ENCODE data around the gene STIMATE.

STIMATE gene

GRCh38 chr3:52880047-52880446 is 17.3 kb downstream of the STIMATE start:
- Histone ChIP-seq H3K4me1 (ENCODE audit: control insufficient read depth in 1 of 2, insufficient read depth in 2 of 2, low read length in 2 of 2) (no peaks in the 10 kb centered on the region), H3K9me3 (ENCODE audit: control insufficient read depth in 1 of 2, low read length in 2 of 2) (no peaks in the 10 kb centered on the region), H3K27ac (ENCODE audit: low read length) (no peak overlapping the region), H3K4me3 (ENCODE audit: low read depth in 1 of 2, low read length in 2 of 2) (no peak overlapping the region), H3K27me3 (ENCODE audit: low read depth, low read length) (no peaks in the 10 kb centered on the region), H3K36me3 (ENCODE audit: control insufficient read depth in 1 of 2, insufficient read depth in 2 of 2, low read length in 2 of 2) (peaks cover 0 to 4% of the 10 kb centered on the region in 2 donors)

DNA sequence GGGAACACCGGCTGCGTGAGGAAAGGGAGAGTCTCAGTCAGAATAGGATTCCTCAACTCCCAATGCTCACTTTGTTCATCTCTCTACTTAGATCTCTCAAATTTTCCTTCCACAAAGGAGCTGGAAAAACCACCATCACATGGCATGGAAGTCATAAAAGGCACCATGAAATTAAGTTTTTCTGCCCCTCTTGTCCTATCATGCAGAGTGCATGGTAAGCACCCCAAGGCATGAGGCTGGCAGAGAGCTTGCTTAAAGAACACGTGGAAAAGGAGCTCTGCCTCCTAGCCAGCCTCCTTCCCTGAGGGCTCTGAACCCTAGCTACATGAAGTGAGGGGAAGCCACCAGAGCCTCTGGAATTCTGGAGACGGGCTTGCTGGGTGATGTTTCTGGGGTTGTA is 17.8 kb downstream of the STIMATE start:
- peaks cover 0 to 4% of the 10 kb centered on the region in 2 donors for H3K36me3 ChIP-seq (ENCODE audit: control insufficient read depth in 1 of 2, insufficient read depth in 2 of 2, low read length in 2 of 2)
- no peaks in the 10 kb centered on the region for H3K27me3 ChIP-seq (ENCODE audit: low read depth, low read length)
- no peaks in the 10 kb centered on the region for H3K4me1 ChIP-seq (ENCODE audit: control insufficient read depth in 1 of 2, insufficient read depth in 2 of 2, low read length in 2 of 2)
- H3K9me3 ChIP-seq (ENCODE audit: control insufficient read depth in 1 of 2, low read length in 2 of 2): no peaks in the 10 kb centered on the region
- H3K4me3 ChIP-seq (ENCODE audit: low read depth in 1 of 2, low read length in 2 of 2): no peak overlapping the region
- no peak overlapping the region for H3K27ac ChIP-seq (ENCODE audit: low read length)

DNA sequence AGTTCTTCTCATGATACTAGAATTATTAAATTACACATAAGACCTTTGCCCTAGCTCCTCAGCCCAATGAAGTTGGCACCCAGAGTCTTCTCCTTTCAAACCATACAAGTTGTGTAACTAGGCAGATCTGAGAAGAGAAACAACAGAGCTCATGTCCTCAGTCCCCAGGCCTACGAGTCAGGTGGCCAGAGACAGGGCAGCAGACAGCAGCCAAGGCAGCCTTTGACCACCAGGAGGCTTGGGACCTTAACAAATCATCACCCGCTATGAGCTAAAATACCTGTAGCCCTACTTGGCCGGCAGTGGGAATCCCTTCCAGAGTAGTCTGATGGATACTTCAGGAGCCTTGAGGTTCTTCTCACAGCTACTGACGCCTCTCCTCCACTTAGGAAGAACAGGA is 18.3 kb downstream of the STIMATE start:
- H3K4me1 ChIP-seq (ENCODE audit: control insufficient read depth in 1 of 2, insufficient read depth in 2 of 2, low read length in 2 of 2): no peaks in the 10 kb centered on the region
- no peaks in the 10 kb centered on the region for H3K9me3 ChIP-seq (ENCODE audit: control insufficient read depth in 1 of 2, low read length in 2 of 2)
- peaks cover 0 to 4% of the 10 kb centered on the region in 2 donors for H3K36me3 ChIP-seq (ENCODE audit: control insufficient read depth in 1 of 2, insufficient read depth in 2 of 2, low read length in 2 of 2)
- no peaks in the 10 kb centered on the region for H3K27me3 ChIP-seq (ENCODE audit: low read depth, low read length)
- H3K4me3 ChIP-seq (ENCODE audit: low read depth in 1 of 2, low read length in 2 of 2): no peak overlapping the region
- H3K27ac ChIP-seq (ENCODE audit: low read length): no peak overlapping the region

DNA sequence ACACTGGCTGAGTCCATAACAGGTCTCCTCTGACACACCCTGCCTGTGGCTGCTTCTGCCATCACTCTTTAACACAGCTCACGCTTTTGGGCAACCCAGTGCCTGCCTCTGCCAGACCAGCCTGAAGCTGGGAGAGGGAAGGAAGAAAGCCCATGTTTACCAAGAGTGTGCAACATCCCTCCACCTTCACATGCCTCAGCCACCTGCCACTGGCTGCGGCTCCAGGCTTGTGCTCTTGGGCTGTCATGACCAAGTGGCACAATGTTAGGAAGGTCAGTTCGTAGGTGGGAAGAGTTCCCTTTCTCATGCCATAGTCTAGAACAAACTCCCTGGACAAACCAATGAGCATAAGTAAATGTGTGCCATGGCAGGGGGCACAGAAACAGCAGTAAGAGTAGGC is 20.3 kb downstream of the STIMATE start:
- peaks cover 0 to 4% of the 10 kb centered on the region in 2 donors for H3K36me3 ChIP-seq (ENCODE audit: control insufficient read depth in 1 of 2, insufficient read depth in 2 of 2, low read length in 2 of 2)
- H3K27ac ChIP-seq (ENCODE audit: low read length): no peak overlapping the region
- no peaks in the 10 kb centered on the region for H3K4me1 ChIP-seq (ENCODE audit: control insufficient read depth in 1 of 2, insufficient read depth in 2 of 2, low read length in 2 of 2)
- no peaks in the 10 kb centered on the region for H3K9me3 ChIP-seq (ENCODE audit: control insufficient read depth in 1 of 2, low read length in 2 of 2)
- no peaks in the 10 kb centered on the region for H3K27me3 ChIP-seq (ENCODE audit: low read depth, low read length)
- no peak overlapping the region for H3K4me3 ChIP-seq (ENCODE audit: low read depth in 1 of 2, low read length in 2 of 2)

DNA sequence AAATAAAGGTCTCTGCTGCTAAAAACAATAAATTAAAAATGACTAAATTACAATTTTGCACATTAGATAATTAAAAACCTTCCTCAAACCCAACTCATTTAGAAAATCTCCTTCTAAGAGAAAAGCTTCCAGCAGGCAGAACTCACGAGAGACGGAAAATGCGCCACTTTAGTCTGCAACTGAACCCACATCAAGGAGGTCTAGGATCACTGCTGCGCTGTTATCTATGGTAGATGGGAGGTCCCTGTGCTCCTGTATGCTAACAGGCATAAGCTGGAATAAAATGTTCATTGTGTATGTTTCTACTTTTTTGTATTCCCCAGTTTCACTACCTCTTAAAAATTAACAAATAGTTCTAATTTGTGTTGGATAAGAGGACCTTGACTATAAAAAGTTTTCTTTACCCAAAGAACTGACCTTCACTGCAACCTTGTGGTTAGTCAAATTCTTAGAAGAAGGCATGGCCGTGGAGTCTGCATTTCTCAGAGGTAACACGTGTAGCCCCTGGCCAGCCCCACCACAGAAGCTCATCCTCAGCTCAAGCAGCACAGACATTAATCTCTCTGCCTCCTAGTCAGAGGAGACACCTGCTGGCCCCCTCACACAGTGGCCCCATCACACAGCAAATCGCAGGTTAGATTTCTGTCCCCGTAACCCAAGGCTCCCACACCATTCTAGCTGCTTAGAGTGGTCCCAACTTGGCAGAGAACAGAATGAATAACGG is 22.3 kb downstream of the STIMATE start:
- Histone ChIP-seq H3K4me3 (ENCODE audit: low read depth in 1 of 2, low read length in 2 of 2) (no peak overlapping the region), H3K9me3 (ENCODE audit: control insufficient read depth in 1 of 2, low read length in 2 of 2) (no peaks in the 10 kb centered on the region), H3K36me3 (ENCODE audit: control insufficient read depth in 1 of 2, insufficient read depth in 2 of 2, low read length in 2 of 2) (peaks cover 0 to 4% of the 10 kb centered on the region in 2 donors), H3K27me3 (ENCODE audit: low read depth, low read length) (no peaks in the 10 kb centered on the region), H3K4me1 (ENCODE audit: control insufficient read depth in 1 of 2, insufficient read depth in 2 of 2, low read length in 2 of 2) (no peaks in the 10 kb centered on the region), H3K27ac (ENCODE audit: low read length) (no peak overlapping the region)

GRCh38 chr3:52874160-52874701 is 23.1 kb downstream of the STIMATE start:
- no peak overlapping the region for H3K27ac ChIP-seq (ENCODE audit: low read length)
- H3K27me3 ChIP-seq (ENCODE audit: low read depth, low read length): no peaks in the 10 kb centered on the region

DNA sequence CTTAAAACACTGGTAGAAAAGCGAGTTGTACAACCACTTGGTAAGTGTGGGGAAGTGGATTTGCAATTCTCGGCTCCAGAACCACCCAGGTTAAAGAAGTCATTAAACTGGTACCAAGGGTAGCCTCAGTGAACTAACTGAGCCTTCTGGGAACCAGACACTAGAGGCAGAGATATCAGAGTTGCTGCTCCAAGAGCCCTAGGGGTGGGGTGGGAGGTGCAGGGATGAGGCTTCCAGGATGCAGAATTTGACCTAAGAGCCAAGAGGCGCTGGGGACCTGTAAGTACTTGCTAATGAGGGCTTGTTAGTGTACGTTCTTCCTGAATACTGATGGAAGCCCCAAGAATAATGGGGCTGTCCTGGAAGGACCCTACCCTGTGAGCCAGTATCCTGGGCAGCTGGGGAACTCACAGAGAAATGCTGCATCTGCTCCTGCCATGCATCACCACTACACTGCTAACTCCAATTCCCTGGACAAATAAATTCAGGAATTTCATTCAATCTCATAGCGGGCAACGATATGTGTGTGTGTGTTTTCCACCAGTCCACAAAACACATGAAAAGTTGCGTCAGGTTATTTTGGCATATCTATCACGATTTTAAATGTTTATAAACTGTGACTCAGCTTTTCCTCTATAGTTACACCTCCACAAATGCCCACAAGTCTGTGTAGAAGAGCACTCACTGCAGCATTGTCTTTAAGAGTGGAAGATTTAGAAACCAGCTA is 23.8 kb downstream of the STIMATE start:
- H3K9me3 ChIP-seq (ENCODE audit: control insufficient read depth in 1 of 2, low read length in 2 of 2): no peaks in the 10 kb centered on the region
- no peaks in the 10 kb centered on the region for H3K27me3 ChIP-seq (ENCODE audit: low read depth, low read length)
- H3K27ac ChIP-seq (ENCODE audit: low read length): no peak overlapping the region
- no peak overlapping the region for H3K4me3 ChIP-seq (ENCODE audit: low read depth in 1 of 2, low read length in 2 of 2)
- H3K4me1 ChIP-seq (ENCODE audit: control insufficient read depth in 1 of 2, insufficient read depth in 2 of 2, low read length in 2 of 2): no peaks in the 10 kb centered on the region
- peaks cover 0 to 4% of the 10 kb centered on the region in 2 donors for H3K36me3 ChIP-seq (ENCODE audit: control insufficient read depth in 1 of 2, insufficient read depth in 2 of 2, low read length in 2 of 2)

More at GRCh38 chr3:52874160-52874701, 23.1 kb downstream of the STIMATE start:
- H3K4me3 ChIP-seq (ENCODE audit: low read depth in 1 of 2, low read length in 2 of 2): no peak overlapping the region
- H3K4me1 ChIP-seq (ENCODE audit: control insufficient read depth in 1 of 2, insufficient read depth in 2 of 2, low read length in 2 of 2): no peaks in the 10 kb centered on the region
- no peaks in the 10 kb centered on the region for H3K9me3 ChIP-seq (ENCODE audit: control insufficient read depth in 1 of 2, low read length in 2 of 2)
- peaks cover 0 to 4% of the 10 kb centered on the region in 2 donors for H3K36me3 ChIP-seq (ENCODE audit: control insufficient read depth in 1 of 2, insufficient read depth in 2 of 2, low read length in 2 of 2)

GRCh38 chr3:52872245-52872644 is 25.1 kb downstream of the STIMATE start:
- H3K4me1 ChIP-seq (ENCODE audit: control insufficient read depth in 1 of 2, insufficient read depth in 2 of 2, low read length in 2 of 2): no peaks in the 10 kb centered on the region
- no peak overlapping the region for H3K4me3 ChIP-seq (ENCODE audit: low read depth in 1 of 2, low read length in 2 of 2)
- H3K27me3 ChIP-seq (ENCODE audit: low read depth, low read length): no peaks in the 10 kb centered on the region
- H3K27ac ChIP-seq (ENCODE audit: low read length): no peak overlapping the region
- no peaks in the 10 kb centered on the region for H3K9me3 ChIP-seq (ENCODE audit: control insufficient read depth in 1 of 2, low read length in 2 of 2)
- peaks cover 0 to 2% of the 10 kb centered on the region in 2 donors for H3K36me3 ChIP-seq (ENCODE audit: control insufficient read depth in 1 of 2, insufficient read depth in 2 of 2, low read length in 2 of 2)

DNA sequence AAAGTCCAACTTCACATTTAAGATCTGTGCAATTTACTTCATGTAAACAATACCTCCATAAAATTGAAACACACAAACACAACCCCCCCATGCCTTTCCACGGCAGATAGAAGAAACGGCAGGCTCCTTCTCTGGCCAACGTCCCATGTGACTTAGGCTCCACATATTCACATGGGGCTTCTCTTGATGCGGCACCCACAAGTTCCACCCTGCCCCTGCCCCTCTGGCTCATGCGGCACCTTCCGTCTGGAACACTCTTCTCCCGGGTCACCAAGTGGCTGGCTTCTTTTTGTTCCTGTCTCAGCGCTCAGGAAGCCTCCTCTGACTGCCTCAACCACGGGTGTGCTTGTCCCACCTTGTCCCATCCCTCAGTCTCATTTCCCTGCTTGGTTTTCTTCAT is 25.6 kb downstream of the STIMATE start:
- no peaks in the 10 kb centered on the region for H3K9me3 ChIP-seq (ENCODE audit: control insufficient read depth in 1 of 2, low read length in 2 of 2)
- no peak overlapping the region for H3K27ac ChIP-seq (ENCODE audit: low read length)
- no peaks in the 10 kb centered on the region for H3K4me1 ChIP-seq (ENCODE audit: control insufficient read depth in 1 of 2, insufficient read depth in 2 of 2, low read length in 2 of 2)
- no peaks in the 10 kb centered on the region for H3K36me3 ChIP-seq (ENCODE audit: control insufficient read depth in 1 of 2, insufficient read depth in 2 of 2, low read length in 2 of 2)
- no peak overlapping the region for H3K4me3 ChIP-seq (ENCODE audit: low read depth in 1 of 2, low read length in 2 of 2)
- H3K27me3 ChIP-seq (ENCODE audit: low read depth, low read length): no peaks in the 10 kb centered on the region

- Histone ChIP-seq H3K27me3 (ENCODE audit: low read depth, low read length) (no peaks in the 10 kb centered on the region), H3K4me3 (ENCODE audit: low read depth in 1 of 2, low read length in 2 of 2) (no peak overlapping the region), H3K27ac (ENCODE audit: low read length) (no peak overlapping the region), H3K4me1 (ENCODE audit: control insufficient read depth in 1 of 2, insufficient read depth in 2 of 2, low read length in 2 of 2) (no peaks in the 10 kb centered on the region), H3K36me3 (ENCODE audit: control insufficient read depth in 1 of 2, insufficient read depth in 2 of 2, low read length in 2 of 2) (peaks cover 0 to 3% of the 10 kb centered on the region in 2 donors), H3K9me3 (ENCODE audit: control insufficient read depth in 1 of 2, low read length in 2 of 2) (no peaks in the 10 kb centered on the region)
Observed at GRCh38 chr3:52870471-52870870, 26.9 kb downstream of the STIMATE start.

- Histone ChIP-seq H3K4me1 (ENCODE audit: control insufficient read depth in 1 of 2, insufficient read depth in 2 of 2, low read length in 2 of 2) (no peaks in the 10 kb centered on the region), H3K27me3 (ENCODE audit: low read depth, low read length) (no peaks in the 10 kb centered on the region)
Observed at GRCh38 chr3:52866427-52866826, 30.9 kb downstream of the STIMATE start.

More at GRCh38 chr3:52866427-52866826, 30.9 kb downstream of the STIMATE start:
- no peaks in the 10 kb centered on the region for H3K9me3 ChIP-seq (ENCODE audit: control insufficient read depth in 1 of 2, low read length in 2 of 2)
- peaks cover 0 to 3% of the 10 kb centered on the region in 2 donors for H3K36me3 ChIP-seq (ENCODE audit: control insufficient read depth in 1 of 2, insufficient read depth in 2 of 2, low read length in 2 of 2)
- no peak overlapping the region for H3K4me3 ChIP-seq (ENCODE audit: low read depth in 1 of 2, low read length in 2 of 2)
- H3K27ac ChIP-seq (ENCODE audit: low read length): no peak overlapping the region

Measured in muscle layer of duodenum (tissue), 2 donors.